Neuron (in vitro differentiated cells): ENCODE data around the gene C21orf58.

Experiments
- H2AFZ ChIP-seq: one replicate; pipeline ENCODE4 v1.6.1; 2013; ENCODE audit warnings: low read depth, mild to moderate bottlenecking, inconsistent platforms, low read length, moderate library complexity
- H3K27me3 ChIP-seq: one replicate; pipeline ENCODE4 v1.6.1; 2013; ENCODE audit warnings: low read length; ENCODE audit not compliant: insufficient read depth
- H3K36me3 ChIP-seq: one replicate; pipeline ENCODE4 v1.6.1; 2013; ENCODE audit warnings: low read length; ENCODE audit not compliant: insufficient read depth
- H3K4me1 ChIP-seq: one replicate; pipeline ENCODE4 v1.6.1; 2013; ENCODE audit warnings: low read length; ENCODE audit not compliant: insufficient read depth
- H3K4me3 ChIP-seq: 2 replicates; pipeline ENCODE4 v1.5.1; 2013; ENCODE audit warnings: mild to moderate bottlenecking, low read length, moderate library complexity
- H3K9me3 ChIP-seq: one replicate; pipeline ENCODE4 v1.6.1; 2013; ENCODE audit warnings: low read length

Gene C21orf58

GRCh38 chr21:46291561-46291960 is 32.1 kb downstream of the C21orf58 start:
- peaks cover 12% of the 10 kb centered on the region for H3K9me3 ChIP-seq
- H3K36me3 ChIP-seq = peaks cover 25% of the 10 kb centered on the region
- no peak overlapping the region for H2AFZ ChIP-seq
- H3K27me3 ChIP-seq = no peaks in the 10 kb centered on the region
- peaks cover 12% of the 10 kb centered on the region for H3K4me1 ChIP-seq
- no peak overlapping the region for H3K4me3 ChIP-seq

GRCh38 chr21:46289655-46290179 is 34.0 kb downstream of the C21orf58 start:
- Histone ChIP-seq H2AFZ (no peak overlapping the region), H3K9me3 (peaks cover 12% of the 10 kb centered on the region), H3K4me1 (peaks cover 20% of the 10 kb centered on the region), H3K27me3 (no peaks in the 10 kb centered on the region), H3K36me3 (peaks cover 28% of the 10 kb centered on the region), H3K4me3 (no peak overlapping the region)

- Histone ChIP-seq H3K36me3 (peaks cover 46% of the 10 kb centered on the region), H2AFZ (no peak overlapping the region), H3K4me1 (peaks cover 33% of the 10 kb centered on the region), H3K4me3 (peak overlapping the region; percentile 86), H3K27me3 (no peaks in the 10 kb centered on the region), H3K9me3 (peaks cover 18% of the 10 kb centered on the region)
Measured at GRCh38 chr21:46287541-46287940, 36.1 kb downstream of the C21orf58 start.

- Histone ChIP-seq H2AFZ (peak overlapping the region; percentile 80), H3K4me3 (peak overlapping the region; percentile 86), H3K36me3 (peaks cover 46% of the 10 kb centered on the region), H3K9me3 (peaks cover 11% of the 10 kb centered on the region), H3K27me3 (no peaks in the 10 kb centered on the region), H3K4me1 (peaks cover 35% of the 10 kb centered on the region)
Measured at GRCh38 chr21:46286648-46287002, 37.0 kb downstream of the C21orf58 start.

- Histone ChIP-seq H3K9me3 (peaks cover 8% of the 10 kb centered on the region), H3K4me3 (peak within 1 kb of the TSS; percentile 86), H3K36me3 (peaks cover 46% of the 10 kb centered on the region), H3K4me1 (peaks cover 35% of the 10 kb centered on the region), H2AFZ (peak within 1 kb of the TSS; percentile 83), H3K27me3 (no peaks in the 10 kb centered on the region)
Measured at GRCh38 chr21:46285761-46286647, 37.7 kb downstream of the C21orf58 start, which contains the start of gene YBEY. YBEY (plus strand) TSS chr21:46286342; CDS start chr21:46286914, 572 bp downstream.

- peak within 1 kb of the TSS; percentile 83 for H2AFZ ChIP-seq
- H3K9me3 ChIP-seq = peaks cover 8% of the 10 kb centered on the region
- H3K36me3 ChIP-seq = peaks cover 52% of the 10 kb centered on the region
- H3K4me3 ChIP-seq = peak within 1 kb of the TSS; percentile 86
- peaks cover 35% of the 10 kb centered on the region for H3K4me1 ChIP-seq
- no peaks in the 10 kb centered on the region for H3K27me3 ChIP-seq
Measured at GRCh38 chr21:46285206-46285661, 38.4 kb downstream of the C21orf58 start, which contains the start of gene MCM3AP. MCM3AP (minus strand) TSS chr21:46285611; CDS start chr21:46285286, 325 bp downstream.

GRCh38 chr21:46284733-46285132 is 38.9 kb downstream of the C21orf58 start:
- Histone ChIP-seq H2AFZ (no peak overlapping the region), H3K4me1 (peaks cover 35% of the 10 kb centered on the region), H3K36me3 (peaks cover 57% of the 10 kb centered on the region), H3K9me3 (peaks cover 8% of the 10 kb centered on the region), H3K4me3 (peak overlapping the region; percentile 86), H3K27me3 (no peaks in the 10 kb centered on the region)

- peaks cover 35% of the 10 kb centered on the region for H3K4me1 ChIP-seq
- H2AFZ ChIP-seq = no peak overlapping the region
- H3K9me3 ChIP-seq = peaks cover 8% of the 10 kb centered on the region
- H3K4me3 ChIP-seq = no peak overlapping the region
- no peaks in the 10 kb centered on the region for H3K27me3 ChIP-seq
- H3K36me3 ChIP-seq = peaks cover 61% of the 10 kb centered on the region
Measured at GRCh38 chr21:46284077-46284644, 39.5 kb downstream of the C21orf58 start.

GRCh38 chr21:46274797-46275390 is 48.8 kb downstream of the C21orf58 start:
- Histone ChIP-seq H2AFZ (no peak overlapping the region), H3K27me3 (no peaks in the 10 kb centered on the region), H3K4me3 (no peak overlapping the region), H3K9me3 (no peaks in the 10 kb centered on the region), H3K4me1 (no peaks in the 10 kb centered on the region), H3K36me3 (peaks cover 77% of the 10 kb centered on the region)

- Histone ChIP-seq H3K36me3 (peaks cover 76% of the 10 kb centered on the region), H2AFZ (no peak overlapping the region), H3K27me3 (no peaks in the 10 kb centered on the region), H3K9me3 (no peaks in the 10 kb centered on the region), H3K4me3 (no peak overlapping the region), H3K4me1 (no peaks in the 10 kb centered on the region)
Measured at GRCh38 chr21:46273341-46273740, 50.3 kb downstream of the C21orf58 start.

- Histone ChIP-seq H3K36me3 (peaks cover 84% of the 10 kb centered on the region), H3K9me3 (no peaks in the 10 kb centered on the region), H3K4me1 (no peaks in the 10 kb centered on the region), H2AFZ (no peak overlapping the region), H3K27me3 (no peaks in the 10 kb centered on the region), H3K4me3 (no peak overlapping the region)
Measured at GRCh38 chr21:46269466-46269865, 54.2 kb downstream of the C21orf58 start.

- Histone ChIP-seq H3K9me3 (peaks cover 2% of the 10 kb centered on the region), H3K4me1 (no peaks in the 10 kb centered on the region), H2AFZ (no peak overlapping the region), H3K36me3 (peaks cover 86% of the 10 kb centered on the region), H3K27me3 (no peaks in the 10 kb centered on the region), H3K4me3 (no peak overlapping the region)
Measured at GRCh38 chr21:46268371-46268770, 55.3 kb downstream of the C21orf58 start.

- Histone ChIP-seq H3K27me3 (no peaks in the 10 kb centered on the region), H2AFZ (no peak overlapping the region), H3K4me3 (no peak overlapping the region), H3K4me1 (no peaks in the 10 kb centered on the region), H3K36me3 (peaks cover 82% of the 10 kb centered on the region), H3K9me3 (peaks cover 2% of the 10 kb centered on the region)
Measured at GRCh38 chr21:46266946-46267345, 56.7 kb downstream of the C21orf58 start.
